Activated CD8-positive, alpha-beta T cell treated with anti-CD3 and anti-CD28 coated beads for 36 hours (primary cell): ENCODE data around the gene MOB4. TPM values are rescaled to one million over a fixed set of nuclear protein-coding genes. Genes with fewer than 3 reads are reported as not detected.

ENCODE experiments used
- ATAC-seq: fragments of 200-7000 bp; cut with Tn5 transposase; one replicate; pipeline ENCODE4 v1.10.0; 2021; ENCODE audit warnings: mild to moderate bottlenecking, moderate library complexity
- CTCF ChIA-PET: fragments of 350-600 bp; sonication (Branson Sonifier 250); formaldehyde crosslinking; loops from one replicate; lab custom pipeline; 2021; ENCODE audit warnings: antibody characterized with exemption; lab: Charles Lee
- POLR2A ChIA-PET: fragments of 350-600 bp; sonication (Branson Sonifier 250); formaldehyde crosslinking; loops from one replicate; lab custom pipeline; 2021; ENCODE audit warnings: antibody characterized with exemption; lab: Charles Lee
- DNase-seq: peaks from one replicate; pipeline ENCODE4 v3.0.0-alpha.2; 2020
- H3K27ac Mint-ChIP-seq: one replicate; pipeline ENCODE4 v1.8.0; 2021; ENCODE audit warnings: mild to moderate bottlenecking, mixed read lengths
- H3K27me3 Mint-ChIP-seq: one replicate; pipeline ENCODE4 v1.8.0; 2021; ENCODE audit warnings: mixed read lengths
- H3K36me3 Mint-ChIP-seq: one replicate; pipeline ENCODE4 v1.8.0; 2021; ENCODE audit warnings: low read depth, mixed read lengths
- H3K4me1 Mint-ChIP-seq: one replicate; pipeline ENCODE4 v1.8.0; 2021; ENCODE audit warnings: low read depth, mixed read lengths
- H3K4me3 Mint-ChIP-seq: one replicate; pipeline ENCODE4 v1.8.0; 2021; ENCODE audit warnings: mild to moderate bottlenecking, moderate library complexity, mixed read lengths
- H3K9me3 Mint-ChIP-seq: one replicate; pipeline ENCODE4 v1.8.0; 2021; ENCODE audit warnings: mixed read lengths
- intact Hi-C: fragments of 100-400 bp; cut with micrococcal nuclease; formaldehyde crosslinking; loops from one replicate; pipeline ENCODE4 v1.10.0; 2022
- total RNA-seq, 2 experiments: library from RNA; stranded (reverse); gene quantifications; one replicate each; pipeline ENCODE4 v1.2.3, GENCODE V29; 2021
- TF ChIP-seq, protein P1 (sequence below): fragments of 200-600 bp; IDR thresholded peaks from one replicate; pipeline ENCODE4 v1.8.0; 2022; ENCODE audit warnings: antibody characterized with exemption, mild to moderate bottlenecking

Gene MOB4
- total RNA-seq, 2 experiments from 2014 or later: 15.1 to 15.9 TPM

DNA sequence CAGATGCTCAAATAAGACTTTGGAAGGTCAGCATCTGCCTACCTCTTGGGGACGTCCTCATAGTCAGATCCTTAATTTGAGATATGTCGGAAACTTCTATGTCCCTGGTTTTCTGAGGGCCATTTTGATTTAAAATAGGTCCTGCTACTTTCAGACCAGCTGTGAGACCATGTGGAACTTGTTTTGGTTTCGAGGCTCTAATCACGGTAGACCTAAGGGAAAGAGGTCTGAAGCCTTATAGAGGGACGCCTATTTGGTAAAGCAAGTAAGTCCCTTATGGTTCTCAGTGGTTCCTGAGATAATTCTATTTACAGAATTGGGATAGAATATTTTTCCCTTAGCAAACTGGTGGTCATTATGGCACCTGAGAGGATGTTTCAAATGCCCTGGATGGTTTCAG, 84.4 kb downstream of the MOB4 start:
- DNase-seq (no peak), ATAC-seq (no peak)
- Mint-ChIP-seq H3K27me3 (peaks cover 9% of the 10 kb centered on the region), H3K36me3 (no peaks in the 10 kb centered on the region), H3K4me1 (peaks cover 5% of the 10 kb centered on the region), H3K4me3 (no peak overlapping the region), H3K9me3 (no peaks in the 10 kb centered on the region), H3K27ac (no peak overlapping the region)
- TF ChIP-seq, protein P1, sequence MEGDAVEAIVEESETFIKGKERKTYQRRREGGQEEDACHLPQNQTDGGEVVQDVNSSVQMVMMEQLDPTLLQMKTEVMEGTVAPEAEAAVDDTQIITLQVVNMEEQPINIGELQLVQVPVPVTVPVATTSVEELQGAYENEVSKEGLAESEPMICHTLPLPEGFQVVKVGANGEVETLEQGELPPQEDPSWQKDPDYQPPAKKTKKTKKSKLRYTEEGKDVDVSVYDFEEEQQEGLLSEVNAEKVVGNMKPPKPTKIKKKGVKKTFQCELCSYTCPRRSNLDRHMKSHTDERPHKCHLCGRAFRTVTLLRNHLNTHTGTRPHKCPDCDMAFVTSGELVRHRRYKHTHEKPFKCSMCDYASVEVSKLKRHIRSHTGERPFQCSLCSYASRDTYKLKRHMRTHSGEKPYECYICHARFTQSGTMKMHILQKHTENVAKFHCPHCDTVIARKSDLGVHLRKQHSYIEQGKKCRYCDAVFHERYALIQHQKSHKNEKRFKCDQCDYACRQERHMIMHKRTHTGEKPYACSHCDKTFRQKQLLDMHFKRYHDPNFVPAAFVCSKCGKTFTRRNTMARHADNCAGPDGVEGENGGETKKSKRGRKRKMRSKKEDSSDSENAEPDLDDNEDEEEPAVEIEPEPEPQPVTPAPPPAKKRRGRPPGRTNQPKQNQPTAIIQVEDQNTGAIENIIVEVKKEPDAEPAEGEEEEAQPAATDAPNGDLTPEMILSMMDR: no peak
- POLR2A ChIA-PET: no interaction called here
- intact Hi-C loops: no loop called here
- CTCF ChIA-PET: interaction anchor here (0.9 to 1.1 kb wide), 3 partner anchors 10 to 106 kb away, joined by 3 to 5 read pairs (median 4); no protein-coding TSS in a partner anchor

DNA sequence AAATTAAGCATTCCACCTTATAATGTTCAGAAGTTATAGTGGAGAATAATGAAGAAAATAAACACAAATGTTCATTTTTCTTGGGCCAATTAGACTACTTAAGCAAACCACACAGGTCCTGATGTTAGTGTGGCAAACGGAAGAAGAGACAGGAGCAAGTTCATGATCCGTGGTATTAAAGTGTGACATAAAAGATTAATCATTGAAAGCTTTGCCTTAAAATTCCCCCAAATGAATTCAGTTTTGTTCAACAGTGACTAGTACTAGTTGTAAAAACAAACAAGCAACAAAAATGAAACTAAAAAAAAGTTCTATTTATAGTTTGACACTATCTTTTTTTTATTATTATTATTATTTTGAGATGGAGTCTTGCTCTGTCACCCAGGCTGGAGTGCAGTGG, 85.9 kb downstream of the MOB4 start:
- Mint-ChIP-seq H3K27me3 (peaks cover 9% of the 10 kb centered on the region), H3K4me1 (peaks cover 13% of the 10 kb centered on the region), H3K9me3 (no peaks in the 10 kb centered on the region), H3K27ac (no peak overlapping the region), H3K36me3 (no peaks in the 10 kb centered on the region), H3K4me3 (no peak overlapping the region)
- TF ChIP-seq, protein P1: no peak
- intact Hi-C loops: no loop called here
- ChIA-PET POLR2A (interaction anchor here (0.6 kb wide), 1 partner anchor 50 kb away, joined by 3 read pairs; no protein-coding TSS in a partner anchor), CTCF (no interaction called here)
- DNase-seq (no peak), ATAC-seq (no peak)

Other genes starting within 250 kb of the MOB4 start
- gene ANKRD44, start 205.3 kb upstream of the MOB4 start, total RNA-seq: 100 to 1,000 TPM; 131 to 132 TPM
- 100 to 1,000 TPM; 235 to 253 TPM for gene SF3B1, start 81.0 kb upstream of the MOB4 start, total RNA-seq
- gene COQ10B, start 62.5 kb upstream of the MOB4 start, total RNA-seq: 10 to 100 TPM; 14.0 to 14.6 TPM
- 1,000 to 10,000 TPM; 1,034 to 1,051 TPM for gene HSPD1, start 16.2 kb upstream of the MOB4 start, total RNA-seq
- 100 to 1,000 TPM; 345 to 356 TPM for gene HSPE1, start 15.7 kb upstream of the MOB4 start, total RNA-seq
- not detected for gene RFTN2, start 159.5 kb downstream of the MOB4 start, total RNA-seq
- gene MARS2, start 189.3 kb downstream of the MOB4 start, total RNA-seq: 10 to 100 TPM; 15.3 to 16.7 TPM